ENCODE results near the gene TCF3.

TCF3 gene

DNA sequence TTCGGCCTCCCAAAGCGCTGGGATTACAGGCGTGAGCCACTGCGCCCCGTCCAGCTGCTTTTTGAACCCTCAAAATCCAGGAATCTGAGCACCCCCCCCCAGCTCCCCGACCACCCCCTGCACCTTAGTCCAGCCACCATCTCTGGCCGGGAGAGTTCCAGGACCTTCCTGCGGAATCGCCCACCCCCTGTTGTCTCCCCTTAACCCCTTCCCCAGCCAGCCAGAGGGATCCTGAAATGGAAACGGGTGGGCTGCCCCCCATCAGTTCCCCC lies 59.0 kb downstream of the TCF3 start:
- H3K4me3 ChIP-seq (ENCODE audit: low read length), result peak overlapping the region; percentile 65; the same call in 1 of the 2 replicates
- no peaks in the 10 kb centered on the region for H3K27me3 ChIP-seq (ENCODE audit: insufficient read depth, low read length)
- peaks cover 5% of the 10 kb centered on the region; the same call in 1 of the 2 replicates for H3K4me1 ChIP-seq (ENCODE audit: insufficient read depth, low read length)
- H3K9ac ChIP-seq (ENCODE audit: low read depth, low read length), result peak overlapping the region; percentile 72; the same call in 1 of the 2 replicates
- no peak overlapping the region for H3K27ac ChIP-seq (ENCODE audit: low read length)
- H3K9me3 ChIP-seq (ENCODE audit: insufficient read depth, low read depth, low read length), result no peaks in the 10 kb centered on the region
- H3K36me3 ChIP-seq (ENCODE audit: insufficient read depth, low read depth, low read length), result peaks cover 25% of the 10 kb centered on the region

- H3K27ac ChIP-seq (ENCODE audit: low read length), result peak within 1 kb of the TSS; percentile 92
- peaks cover 5% of the 10 kb centered on the region; the same call in 1 of the 2 replicates for H3K4me1 ChIP-seq (ENCODE audit: insufficient read depth, low read length)
- H3K9me3 ChIP-seq (ENCODE audit: insufficient read depth, low read depth, low read length), result no peaks in the 10 kb centered on the region
- H3K9ac ChIP-seq (ENCODE audit: low read depth, low read length), result peak within 1 kb of the TSS; percentile 99
- H3K27me3 ChIP-seq (ENCODE audit: insufficient read depth, low read length), result no peaks in the 10 kb centered on the region
- H3K4me3 ChIP-seq (ENCODE audit: low read length), result peak within 1 kb of the TSS; percentile 98
- peaks cover 22% of the 10 kb centered on the region for H3K36me3 ChIP-seq (ENCODE audit: insufficient read depth, low read depth, low read length)
Observed at GRCh38 chr19:1592755-1593500, 59.5 kb downstream of the TCF3 start, which contains the start of gene MBD3. Gene MBD3, minus strand, starts transcription at chr19:1592865. Its CDS starts 234 bp downstream, at chr19:1592631.

GRCh38 chr19:1592024-1592754 lies 60.2 kb downstream of the TCF3 start:
- Histone ChIP-seq H3K4me3 (ENCODE audit: low read length) (peak overlapping the region; percentile 98), H3K9ac (ENCODE audit: low read depth, low read length) (peak overlapping the region; percentile 99), H3K36me3 (ENCODE audit: insufficient read depth, low read depth, low read length) (peaks cover 14% of the 10 kb centered on the region), H3K27me3 (ENCODE audit: insufficient read depth, low read length) (no peaks in the 10 kb centered on the region), H3K9me3 (ENCODE audit: insufficient read depth, low read depth, low read length) (no peaks in the 10 kb centered on the region), H3K4me1 (ENCODE audit: insufficient read depth, low read length) (peaks cover 5% of the 10 kb centered on the region; the same call in 1 of the 2 replicates), H3K27ac (ENCODE audit: low read length) (peak overlapping the region; percentile 92)

GRCh38 chr19:1591421-1592023 lies 60.9 kb downstream of the TCF3 start:
- Histone ChIP-seq H3K27ac (ENCODE audit: low read length) (peak overlapping the region; percentile 92), H3K4me3 (ENCODE audit: low read length) (peak overlapping the region; percentile 98), H3K27me3 (ENCODE audit: insufficient read depth, low read length) (no peaks in the 10 kb centered on the region), H3K9me3 (ENCODE audit: insufficient read depth, low read depth, low read length) (no peaks in the 10 kb centered on the region), H3K9ac (ENCODE audit: low read depth, low read length) (peak overlapping the region; percentile 99), H3K4me1 (ENCODE audit: insufficient read depth, low read length) (peaks cover 5% of the 10 kb centered on the region; the same call in 1 of the 2 replicates), H3K36me3 (ENCODE audit: insufficient read depth, low read depth, low read length) (peaks cover 8% of the 10 kb centered on the region; the same call in 1 of the 2 replicates)

DNA sequence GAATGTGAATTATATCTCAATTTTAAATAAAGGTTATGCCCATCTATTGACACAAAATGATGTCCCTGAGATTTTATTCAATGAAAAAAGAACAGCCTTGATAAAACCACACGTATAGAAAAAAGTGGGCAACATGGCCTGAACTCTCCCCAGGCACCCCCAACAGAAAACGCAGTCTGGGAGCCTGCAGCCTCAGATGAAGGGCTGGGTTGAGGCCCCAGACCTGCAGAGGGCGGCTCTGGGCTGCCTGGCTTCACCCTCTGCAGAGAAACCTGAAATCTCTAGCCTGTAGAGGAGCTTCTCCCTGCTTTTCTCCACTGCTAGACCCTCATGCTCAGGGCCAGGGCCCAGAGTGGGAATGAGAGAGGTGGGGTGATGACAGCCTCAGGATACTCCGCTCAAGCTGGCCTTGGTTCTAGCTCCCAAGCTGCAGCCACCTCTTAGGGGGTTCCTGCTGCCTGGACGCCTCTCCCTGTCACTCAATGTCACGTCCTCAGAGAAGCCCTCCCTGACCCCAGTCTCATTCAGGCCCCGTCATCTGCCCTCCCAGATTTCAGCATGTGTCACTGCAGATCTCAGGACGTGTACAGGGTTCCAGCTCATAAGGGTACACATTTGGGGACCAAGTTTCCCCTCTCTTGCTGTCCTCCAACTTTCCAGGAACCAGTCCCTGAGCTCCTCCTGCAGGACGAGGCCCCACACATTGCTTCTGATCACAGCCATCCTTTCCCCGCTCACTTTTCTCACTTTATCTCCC lies 61.6 kb downstream of the TCF3 start:
- Histone ChIP-seq H3K9ac (ENCODE audit: low read depth, low read length) (peak overlapping the region; percentile 99), H3K9me3 (ENCODE audit: insufficient read depth, low read depth, low read length) (no peaks in the 10 kb centered on the region), H3K4me3 (ENCODE audit: low read length) (peak overlapping the region; percentile 98), H3K4me1 (ENCODE audit: insufficient read depth, low read length) (peaks cover 5% of the 10 kb centered on the region; the same call in 1 of the 2 replicates), H3K27me3 (ENCODE audit: insufficient read depth, low read length) (no peaks in the 10 kb centered on the region), H3K27ac (ENCODE audit: low read length) (peak overlapping the region; percentile 92), H3K36me3 (ENCODE audit: insufficient read depth, low read depth, low read length) (peaks cover 11% of the 10 kb centered on the region)

DNA sequence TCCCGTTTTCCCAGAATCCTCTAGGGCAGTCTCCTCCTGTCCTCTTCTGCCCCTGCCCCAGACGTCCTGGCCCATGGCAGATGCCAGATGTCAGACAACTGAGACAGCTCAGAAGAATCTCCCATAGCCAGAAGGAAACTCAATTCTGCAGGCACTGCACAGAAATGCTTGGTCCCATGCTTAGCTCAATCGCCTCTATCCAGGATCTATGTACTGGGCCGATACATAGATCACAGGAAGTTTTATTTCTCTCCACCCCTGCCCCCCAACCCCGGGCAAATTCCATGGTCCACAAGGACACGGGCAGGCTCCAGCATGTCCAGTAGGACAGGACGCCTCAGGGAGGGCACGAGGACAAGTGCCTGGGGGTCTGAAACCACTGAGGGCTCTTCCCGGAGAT lies 64.5 kb downstream of the TCF3 start:
- H3K27ac ChIP-seq (ENCODE audit: low read length), result no peak overlapping the region
- no peak overlapping the region for H3K4me3 ChIP-seq (ENCODE audit: low read length)
- no peak overlapping the region for H3K9ac ChIP-seq (ENCODE audit: low read depth, low read length)
- H3K9me3 ChIP-seq (ENCODE audit: insufficient read depth, low read depth, low read length), result no peaks in the 10 kb centered on the region
- H3K36me3 ChIP-seq (ENCODE audit: insufficient read depth, low read depth, low read length), result peaks cover 22% of the 10 kb centered on the region; the same call in 1 of the 2 replicates
- H3K27me3 ChIP-seq (ENCODE audit: insufficient read depth, low read length), result no peaks in the 10 kb centered on the region
- H3K4me1 ChIP-seq (ENCODE audit: insufficient read depth, low read length), result peaks cover 5% of the 10 kb centered on the region; the same call in 1 of the 2 replicates

GRCh38 chr19:1585243-1585580 lies 67.2 kb downstream of the TCF3 start:
- no peak overlapping the region for H3K9ac ChIP-seq (ENCODE audit: low read depth, low read length)
- H3K36me3 ChIP-seq (ENCODE audit: insufficient read depth, low read depth, low read length), result peaks cover 47% of the 10 kb centered on the region; the same call in 1 of the 2 replicates
- no peak overlapping the region for H3K27ac ChIP-seq (ENCODE audit: low read length)
- H3K4me1 ChIP-seq (ENCODE audit: insufficient read depth, low read length), result no peaks in the 10 kb centered on the region
- H3K27me3 ChIP-seq (ENCODE audit: insufficient read depth, low read length), result no peaks in the 10 kb centered on the region
- no peak overlapping the region for H3K4me3 ChIP-seq (ENCODE audit: low read length)
- H3K9me3 ChIP-seq (ENCODE audit: insufficient read depth, low read depth, low read length), result no peaks in the 10 kb centered on the region

GRCh38 chr19:1584500-1585242 lies 67.7 kb downstream of the TCF3 start:
- Histone ChIP-seq H3K4me1 (ENCODE audit: insufficient read depth, low read length) (no peaks in the 10 kb centered on the region), H3K36me3 (ENCODE audit: insufficient read depth, low read depth, low read length) (peaks cover 52% of the 10 kb centered on the region; the same call in 1 of the 2 replicates), H3K9me3 (ENCODE audit: insufficient read depth, low read depth, low read length) (no peaks in the 10 kb centered on the region), H3K27me3 (ENCODE audit: insufficient read depth, low read length) (no peaks in the 10 kb centered on the region), H3K27ac (ENCODE audit: low read length) (no peak overlapping the region), H3K4me3 (ENCODE audit: low read length) (no peak overlapping the region), H3K9ac (ENCODE audit: low read depth, low read length) (no peak overlapping the region)

DNA sequence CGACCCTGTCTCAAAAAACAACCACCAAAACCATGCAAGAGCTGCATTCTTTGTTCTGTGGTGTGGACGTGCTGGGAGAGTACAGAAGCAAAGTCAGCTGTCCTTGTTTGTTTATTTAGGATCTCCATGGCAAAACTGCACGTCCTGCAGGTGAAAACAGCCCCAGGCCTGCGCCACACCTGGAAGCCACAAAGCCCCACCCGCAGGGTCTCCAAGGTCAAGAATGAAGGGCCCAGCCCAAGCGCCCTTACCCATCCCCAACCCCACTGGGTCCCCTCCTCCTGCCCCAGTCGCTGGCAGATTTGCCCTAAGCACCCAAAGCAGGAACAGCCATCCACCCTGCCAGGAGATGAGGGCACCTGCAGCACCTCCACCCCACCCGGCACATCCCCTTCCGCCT lies 70.2 kb downstream of the TCF3 start:
- Histone ChIP-seq H3K9ac (ENCODE audit: low read depth, low read length) (no peak overlapping the region), H3K36me3 (ENCODE audit: insufficient read depth, low read depth, low read length) (peaks cover 66% of the 10 kb centered on the region; the same call in 1 of the 2 replicates)

DNA sequence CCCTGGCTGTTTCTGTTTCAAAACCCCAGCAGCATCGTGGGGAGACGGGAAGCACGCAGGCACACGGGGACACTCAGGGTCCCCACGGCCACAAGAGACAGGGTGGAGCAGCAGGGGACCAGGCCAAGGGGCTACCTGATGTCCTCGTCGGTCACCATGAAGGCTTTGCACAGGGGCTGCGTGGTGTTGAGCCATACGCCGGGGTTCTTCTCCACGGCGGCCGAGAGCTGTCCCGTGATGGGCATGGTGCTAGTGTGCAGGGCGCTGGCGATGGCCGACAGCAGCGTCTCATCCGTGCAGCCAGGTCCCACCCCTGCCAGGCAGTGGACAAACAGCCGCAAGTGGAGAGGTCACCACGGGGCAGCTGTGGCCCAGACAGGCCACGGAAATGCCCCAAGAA lies 71.5 kb downstream of the TCF3 start:
- Histone ChIP-seq H3K9me3 (ENCODE audit: insufficient read depth, low read depth, low read length) (no peaks in the 10 kb centered on the region), H3K4me1 (ENCODE audit: insufficient read depth, low read length) (no peaks in the 10 kb centered on the region), H3K4me3 (ENCODE audit: low read length) (no peak overlapping the region), H3K27ac (ENCODE audit: low read length) (no peak overlapping the region), H3K27me3 (ENCODE audit: insufficient read depth, low read length) (no peaks in the 10 kb centered on the region), H3K9ac (ENCODE audit: low read depth, low read length) (no peak overlapping the region), H3K36me3 (ENCODE audit: insufficient read depth, low read depth, low read length) (peaks cover 66% of the 10 kb centered on the region; the same call in 1 of the 2 replicates)

More for the DNA sequence above, 70.2 kb downstream of the TCF3 start:
- Histone ChIP-seq H3K27me3 (ENCODE audit: insufficient read depth, low read length) (no peaks in the 10 kb centered on the region), H3K27ac (ENCODE audit: low read length) (no peak overlapping the region), H3K4me3 (ENCODE audit: low read length) (no peak overlapping the region), H3K9me3 (ENCODE audit: insufficient read depth, low read depth, low read length) (no peaks in the 10 kb centered on the region), H3K4me1 (ENCODE audit: insufficient read depth, low read length) (no peaks in the 10 kb centered on the region)

Data from iPS-20b (cell line).